ENCODE results near the gene LAMA4.

DNA sequence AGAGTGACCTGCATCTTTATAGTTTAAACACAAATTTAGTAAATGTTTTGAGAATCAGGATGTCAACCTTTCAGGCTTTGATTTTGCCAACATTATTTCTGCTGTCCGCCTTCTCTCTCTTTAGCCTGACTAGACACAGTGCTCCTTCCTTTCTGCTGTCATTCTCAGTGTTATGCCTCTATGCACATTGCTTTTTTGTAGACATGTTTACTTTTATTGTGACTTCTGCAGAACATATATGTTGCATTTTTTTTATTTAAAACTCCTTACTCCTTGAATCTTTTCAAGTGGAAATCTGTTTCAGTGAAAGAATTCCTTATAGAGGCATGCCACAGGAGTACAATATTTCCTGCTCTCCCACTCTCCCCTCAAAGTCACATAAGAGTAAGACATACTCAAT lies 64.2 kb downstream of the LAMA4 start:
- TF ChIP-seq, protein P1, sequence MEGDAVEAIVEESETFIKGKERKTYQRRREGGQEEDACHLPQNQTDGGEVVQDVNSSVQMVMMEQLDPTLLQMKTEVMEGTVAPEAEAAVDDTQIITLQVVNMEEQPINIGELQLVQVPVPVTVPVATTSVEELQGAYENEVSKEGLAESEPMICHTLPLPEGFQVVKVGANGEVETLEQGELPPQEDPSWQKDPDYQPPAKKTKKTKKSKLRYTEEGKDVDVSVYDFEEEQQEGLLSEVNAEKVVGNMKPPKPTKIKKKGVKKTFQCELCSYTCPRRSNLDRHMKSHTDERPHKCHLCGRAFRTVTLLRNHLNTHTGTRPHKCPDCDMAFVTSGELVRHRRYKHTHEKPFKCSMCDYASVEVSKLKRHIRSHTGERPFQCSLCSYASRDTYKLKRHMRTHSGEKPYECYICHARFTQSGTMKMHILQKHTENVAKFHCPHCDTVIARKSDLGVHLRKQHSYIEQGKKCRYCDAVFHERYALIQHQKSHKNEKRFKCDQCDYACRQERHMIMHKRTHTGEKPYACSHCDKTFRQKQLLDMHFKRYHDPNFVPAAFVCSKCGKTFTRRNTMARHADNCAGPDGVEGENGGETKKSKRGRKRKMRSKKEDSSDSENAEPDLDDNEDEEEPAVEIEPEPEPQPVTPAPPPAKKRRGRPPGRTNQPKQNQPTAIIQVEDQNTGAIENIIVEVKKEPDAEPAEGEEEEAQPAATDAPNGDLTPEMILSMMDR (conservative IDR thresholded peaks at IDR 0.05): no peak
- no peak for TF ChIP-seq EZH2 (IDR thresholded peaks at IDR 0.05; ENCODE audit: low read depth)

All from PC-9 (cell line).